Trophoblast cell (in vitro differentiated cells and primary cell): Measurements from ENCODE around the gene ST7.

Experiments
- DNase-seq, 2 donors: peaks; one replicate each; pipeline ENCODE4 v3.0.0-alpha.2; 2016
- H2AFZ ChIP-seq: 2 replicates; pipeline ENCODE4 v1.6.1; 2013; ENCODE audit warnings: low read length, moderate library complexity, mild to moderate bottlenecking; ENCODE audit not compliant: insufficient read depth, poor library complexity
- H2AK5ac ChIP-seq: 2 replicates; pipeline ENCODE4 v1.6.1; 2013; ENCODE audit warnings: mild to moderate bottlenecking, low read length
- H2BK120ac ChIP-seq: 2 replicates; pipeline ENCODE4 v1.6.1; 2013; ENCODE audit warnings: low read length, mild to moderate bottlenecking, moderate library complexity; ENCODE audit not compliant: insufficient read depth, poor library complexity
- H2BK12ac ChIP-seq: 2 replicates; pipeline ENCODE4 v1.6.1; 2013; ENCODE audit warnings: mild to moderate bottlenecking, low read length, moderate library complexity
- H2BK5ac ChIP-seq: 2 replicates; pipeline ENCODE4 v1.6.1; 2013; ENCODE audit warnings: low read length, low read depth, moderate library complexity, mild to moderate bottlenecking; ENCODE audit not compliant: poor library complexity
- H3K14ac ChIP-seq: 2 replicates; pipeline ENCODE4 v1.6.1; 2013; ENCODE audit warnings: mild to moderate bottlenecking, low read length
- H3K18ac ChIP-seq: 2 replicates; pipeline ENCODE4 v1.6.1; 2013; ENCODE audit warnings: mild to moderate bottlenecking, low read length
- H3K23ac ChIP-seq: 2 replicates; pipeline ENCODE4 v1.6.1; 2013; ENCODE audit warnings: low read length
- H3K27ac ChIP-seq: 2 replicates; pipeline ENCODE4 v1.5.1; 2013; ENCODE audit warnings: low read depth, mild to moderate bottlenecking, inconsistent platforms, low read length, moderate library complexity
- H3K27me3 ChIP-seq: 2 replicates; pipeline ENCODE4 v1.6.1; 2013; ENCODE audit warnings: inconsistent platforms, mild to moderate bottlenecking, low read length, moderate library complexity; ENCODE audit not compliant: insufficient read depth
- H3K36me3 ChIP-seq, 2 experiments: 1 replicate in 1 of 2; 2 replicates in 1 of 2; pipeline ENCODE4 v1.6.1; 2013; ENCODE audit warnings: low read length in 2 of 2, mild to moderate bottlenecking in 2 of 2, moderate library complexity in 1 of 2; ENCODE audit not compliant: insufficient read depth in 2 of 2, control insufficient read depth in 1 of 2
- H3K4ac ChIP-seq: 2 replicates; pipeline ENCODE4 v1.6.1; 2013; ENCODE audit warnings: low read depth, mild to moderate bottlenecking, low read length, moderate library complexity
- H3K4me1 ChIP-seq, 2 experiments: 1 replicate in 1 of 2; 2 replicates in 1 of 2; pipeline ENCODE4 v1.6.1; 2013; ENCODE audit warnings: low read length in 2 of 2, mild to moderate bottlenecking in 2 of 2, moderate library complexity in 1 of 2; ENCODE audit not compliant: insufficient read depth in 2 of 2, control insufficient read depth in 1 of 2
- H3K4me2 ChIP-seq: 2 replicates; pipeline ENCODE4 v1.6.1; 2013; ENCODE audit warnings: inconsistent platforms, mild to moderate bottlenecking, low read length, moderate library complexity
- H3K4me3 ChIP-seq: 2 replicates; pipeline ENCODE4 v1.5.1; 2013; ENCODE audit warnings: mild to moderate bottlenecking, low read depth, low read length, inconsistent platforms
- H3K79me1 ChIP-seq: one replicate; pipeline ENCODE4 v1.6.1; 2013; ENCODE audit warnings: low read length
- H3K79me2 ChIP-seq: 2 replicates; pipeline ENCODE4 v1.6.1; 2013; ENCODE audit warnings: low read length, mild to moderate bottlenecking; ENCODE audit not compliant: control insufficient read depth, insufficient read depth, poor library complexity
- H3K9ac ChIP-seq: 2 replicates; pipeline ENCODE4 v1.6.1; 2013; ENCODE audit warnings: mild to moderate bottlenecking, low read length
- H3K9me3 ChIP-seq: 2 replicates; pipeline ENCODE4 v1.6.1; 2013; ENCODE audit warnings: low read depth, mild to moderate bottlenecking, control low read depth, inconsistent platforms, low read length; ENCODE audit not compliant: insufficient read depth
- H4K12ac ChIP-seq: 2 replicates; pipeline ENCODE4 v1.6.1; 2013; ENCODE audit warnings: low read depth, mild to moderate bottlenecking, low read length, moderate library complexity
- H4K8ac ChIP-seq: 2 replicates; pipeline ENCODE4 v1.6.1; 2013; ENCODE audit warnings: low read depth, mild to moderate bottlenecking, low read length, moderate library complexity
- H4K91ac ChIP-seq: one replicate; pipeline ENCODE4 v1.6.1; 2013; ENCODE audit warnings: low read depth, mild to moderate bottlenecking, low read length, moderate library complexity
- WGBS: extraction: QIAGEN DNeasy Blood & Tissue Kit; methylation state at CpG from one replicate; pipeline ENCODE4 v1.1.7; 2013; ENCODE audit warnings: missing lambda C conversion rate; ENCODE audit not compliant: insufficient read length, insufficient coverage; ENCODE audit errors: extremely low coverage; 5-methylcytosine and 5-hydroxymethylcytosine counted together

Gene ST7

DNA sequence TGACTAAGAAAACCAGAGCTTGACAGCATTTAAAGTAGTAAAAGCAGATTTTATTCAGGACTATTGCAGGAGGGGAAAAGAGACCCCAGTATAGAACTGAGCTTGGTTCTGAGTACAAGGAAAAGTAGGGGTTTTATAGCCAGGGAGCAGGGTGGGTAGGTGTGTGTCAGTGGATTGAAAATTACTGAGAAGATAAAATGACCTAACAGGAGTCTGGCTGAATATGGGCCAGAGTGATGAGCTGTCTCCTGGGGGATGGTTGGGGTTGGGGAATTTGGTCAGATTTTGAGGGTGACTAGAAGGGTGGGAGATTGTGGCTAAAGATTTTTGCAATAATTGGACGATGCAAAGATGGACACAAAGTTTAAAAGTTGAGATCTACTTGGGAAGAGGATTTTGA is 114.0 kb downstream of the ST7 start:
- no CpG with 5 or more reads among the region's 1 CpG for WGBS
- no peak overlapping the region for H3K4ac ChIP-seq
- H3K23ac ChIP-seq = no peak overlapping the region
- H2BK5ac ChIP-seq = no peak overlapping the region
- H3K27ac ChIP-seq = no peak overlapping the region
- no peak for DNase-seq
- no peak overlapping the region for H2AFZ ChIP-seq
- H3K27me3 ChIP-seq = no peaks in the 10 kb centered on the region
- H3K79me1 ChIP-seq = no peaks in the 10 kb centered on the region
- no peak overlapping the region for H2BK12ac ChIP-seq
- peaks cover 0 to 2% of the 10 kb centered on the region in 2 experiments for H3K4me1 ChIP-seq
- H3K9ac ChIP-seq = no peak overlapping the region
- no peak overlapping the region for H4K8ac ChIP-seq
- no peaks in the 10 kb centered on the region for H3K36me3 ChIP-seq
- no peaks in the 10 kb centered on the region for H3K79me2 ChIP-seq
- no peak overlapping the region for H3K14ac ChIP-seq
- no peak overlapping the region for H3K18ac ChIP-seq
- H3K9me3 ChIP-seq = no peaks in the 10 kb centered on the region
- no peak overlapping the region for H3K4me3 ChIP-seq
- H4K91ac ChIP-seq = no peak overlapping the region
- no peak overlapping the region for H2BK120ac ChIP-seq
- no peak overlapping the region for H3K4me2 ChIP-seq
- no peak overlapping the region for H4K12ac ChIP-seq
- H2AK5ac ChIP-seq = no peak overlapping the region

DNA sequence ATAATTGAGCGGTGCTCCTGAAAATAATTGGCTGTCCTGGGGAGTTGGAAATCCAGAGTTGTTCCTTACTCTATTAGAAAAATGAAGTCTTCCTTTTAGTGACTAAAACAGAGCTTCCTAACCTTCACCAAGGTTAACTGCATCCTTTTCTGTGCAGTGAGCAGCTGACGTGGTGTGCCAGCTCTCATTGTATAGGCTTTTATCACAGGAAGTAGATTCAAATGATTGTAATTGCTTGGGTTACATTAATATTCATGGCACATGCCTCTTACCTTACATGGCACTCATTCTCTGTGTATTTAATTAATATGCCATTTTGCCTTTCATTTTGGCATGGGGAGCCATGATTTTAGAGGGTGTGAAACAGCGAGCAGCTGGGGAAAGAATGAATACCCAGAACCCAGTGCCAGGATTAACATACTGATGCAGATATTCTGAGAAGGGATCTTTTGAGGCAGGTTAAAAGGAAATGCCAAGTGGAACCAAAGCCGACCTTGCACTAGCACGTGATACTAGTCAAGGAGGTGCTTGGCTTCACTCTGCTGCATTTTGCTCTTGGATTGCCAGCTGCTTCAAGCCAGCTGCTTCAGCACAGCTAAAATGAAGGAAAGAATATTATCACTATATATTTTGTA is 115.3 kb downstream of the ST7 start:
- Histone ChIP-seq H3K27ac (no peak overlapping the region), H3K27me3 (no peaks in the 10 kb centered on the region), H3K79me2 (no peaks in the 10 kb centered on the region), H4K12ac (no peak overlapping the region), H4K91ac (no peak overlapping the region), H2BK120ac (no peak overlapping the region), H2BK5ac (no peak overlapping the region), H3K4ac (no peak overlapping the region), H3K18ac (no peak overlapping the region), H3K4me1 (peaks cover 0 to 3% of the 10 kb centered on the region in 2 experiments), H3K4me2 (no peak overlapping the region), H3K79me1 (no peaks in the 10 kb centered on the region), H2AK5ac (no peak overlapping the region), H3K9me3 (no peaks in the 10 kb centered on the region), H3K9ac (no peak overlapping the region), H3K36me3 (no peaks in the 10 kb centered on the region), H2BK12ac (no peak overlapping the region), H3K14ac (no peak overlapping the region), H3K4me3 (no peak overlapping the region), H2AFZ (no peak overlapping the region), H4K8ac (no peak overlapping the region), H3K23ac (no peak overlapping the region)
- no CpG with 5 or more reads among the region's 5 CpGs for WGBS
- no peak for DNase-seq

DNA sequence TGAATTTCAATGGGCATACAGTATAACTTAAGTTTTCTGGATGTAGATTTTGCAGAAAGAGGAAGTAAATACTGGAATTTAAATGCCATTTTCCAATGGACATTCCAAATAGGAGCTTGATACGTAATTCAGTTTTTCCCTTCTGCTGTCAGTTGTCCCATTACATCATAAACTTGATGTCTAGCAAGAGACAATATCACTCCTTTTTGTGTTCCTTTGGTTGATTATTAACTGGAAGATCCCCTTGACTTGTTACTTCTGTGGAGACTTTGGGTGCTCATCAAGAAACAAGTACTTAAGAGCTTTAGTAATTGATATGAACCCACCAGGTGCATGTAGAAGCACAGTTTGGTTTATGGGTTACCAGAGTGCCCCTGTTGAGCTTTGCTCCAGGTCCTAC is 116.1 kb downstream of the ST7 start:
- no CpG with 5 or more reads among the region's 1 CpG for WGBS
- no peaks in the 10 kb centered on the region for H3K79me1 ChIP-seq
- H3K9ac ChIP-seq = no peak overlapping the region
- peaks cover 0 to 3% of the 10 kb centered on the region in 2 experiments for H3K36me3 ChIP-seq
- no peak for DNase-seq
- H3K4me1 ChIP-seq = peaks cover 0 to 3% of the 10 kb centered on the region in 2 experiments
- no peak overlapping the region for H4K91ac ChIP-seq
- no peak overlapping the region for H2AFZ ChIP-seq
- no peak overlapping the region for H4K12ac ChIP-seq
- H3K23ac ChIP-seq = no peak overlapping the region
- H3K27ac ChIP-seq = no peak overlapping the region
- no peak overlapping the region for H2AK5ac ChIP-seq
- no peak overlapping the region for H3K4me2 ChIP-seq
- no peaks in the 10 kb centered on the region for H3K9me3 ChIP-seq
- H4K8ac ChIP-seq = no peak overlapping the region
- H3K14ac ChIP-seq = no peak overlapping the region
- no peak overlapping the region for H3K18ac ChIP-seq
- H3K4ac ChIP-seq = no peak overlapping the region
- no peak overlapping the region for H2BK5ac ChIP-seq
- no peaks in the 10 kb centered on the region for H3K79me2 ChIP-seq
- no peak overlapping the region for H2BK12ac ChIP-seq
- H3K27me3 ChIP-seq = no peaks in the 10 kb centered on the region
- H3K4me3 ChIP-seq = no peak overlapping the region
- no peak overlapping the region for H2BK120ac ChIP-seq

DNA sequence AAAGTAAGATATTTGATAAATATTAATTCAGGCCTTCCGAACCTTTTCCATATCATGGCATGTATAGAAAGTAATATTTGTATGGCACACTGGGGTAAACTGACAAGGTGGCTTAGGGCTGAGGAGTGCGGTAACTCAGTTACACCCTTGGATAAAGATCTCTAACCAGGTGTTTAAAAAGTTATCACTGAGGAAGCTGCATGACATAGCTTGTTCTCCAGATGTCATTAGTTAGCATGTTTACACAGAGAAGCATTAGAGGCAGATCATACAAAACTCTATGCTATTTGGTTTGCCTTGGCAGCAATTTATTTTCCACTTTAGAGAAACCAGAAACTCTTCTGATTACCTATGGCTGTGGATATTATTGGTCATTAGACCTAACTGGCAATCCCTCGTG is 118.2 kb downstream of the ST7 start:
- Histone ChIP-seq H2AFZ (no peak overlapping the region), H3K79me1 (no peaks in the 10 kb centered on the region), H3K4ac (no peak overlapping the region), H3K14ac (no peak overlapping the region), H3K18ac (no peak overlapping the region), H4K12ac (no peak overlapping the region), H2BK12ac (no peak overlapping the region), H4K91ac (no peak overlapping the region), H3K4me3 (no peak overlapping the region), H3K23ac (no peak overlapping the region), H3K4me1 (peaks cover 0 to 1% of the 10 kb centered on the region in 2 experiments), H2BK5ac (no peak overlapping the region), H2AK5ac (no peak overlapping the region), H3K79me2 (no peaks in the 10 kb centered on the region), H3K27me3 (no peaks in the 10 kb centered on the region), H3K9me3 (no peaks in the 10 kb centered on the region), H2BK120ac (no peak overlapping the region), H4K8ac (no peak overlapping the region), H3K9ac (no peak overlapping the region), H3K4me2 (no peak overlapping the region), H3K36me3 (peaks cover 0 to 3% of the 10 kb centered on the region in 2 experiments), H3K27ac (no peak overlapping the region)
- DNase-seq = no peak
- no CpG with 5 or more reads among the region's 3 CpGs for WGBS
